Sigmoid colon (tissue), 7 donors: Measurements from ENCODE around the gene FAM163B. TPM values are rescaled to one million over a fixed set of nuclear protein-coding genes. Genes with fewer than 3 reads are reported as not detected.

Experiments
- DNase-seq: peaks from one replicate; pipeline ENCODE4 v3.0.0-alpha.2; 2019
- H3K27ac ChIP-seq, 4 donors: fragments of 200-600 bp; sonication (generic); one replicate each; pipeline ENCODE4 v1.5.1; 2016 to 2019; ENCODE audit warnings: mild to moderate bottlenecking in 1 of 4
- H3K27me3 ChIP-seq, 3 donors: fragments of 200-600 bp; sonication (generic); one replicate each; pipeline ENCODE4 v1.5.1; 2019; ENCODE audit warnings: mild to moderate bottlenecking in 1 of 3
- H3K36me3 ChIP-seq, 4 donors: fragments of 200-600 bp; sonication (generic); one replicate each; pipeline ENCODE4 v1.5.1; 2016 to 2019
- H3K4me1 ChIP-seq, 4 donors: fragments of 200-600 bp; sonication (generic); one replicate each; pipeline ENCODE4 v1.5.1; 2017 to 2019
- H3K4me3 ChIP-seq, 4 donors: fragments of 200-600 bp; sonication (generic); one replicate each; pipeline ENCODE4 v1.5.1; 2017 to 2019; ENCODE audit warnings: mild to moderate bottlenecking in 2 of 4, moderate library complexity in 1 of 4
- H3K9me3 ChIP-seq, 4 donors: fragments of 200-600 bp in 3 of 4; sonication (generic) in 3 of 4; one replicate each; pipeline versions ENCODE4 v1.5.1 to v1.6.1; 2013 to 2019
- CTCF ChIP-seq, 4 experiments: fragments of 450-650 bp in 3 of 4; fragments of 200-600 bp in 1 of 4; IDR thresholded peaks; one replicate each; pipeline ENCODE4 v1.5.1; 2016 to 2019; ENCODE audit warnings: antibody characterized with exemption in 4 of 4, mild to moderate bottlenecking in 3 of 4, moderate library complexity in 2 of 4
- EP300 ChIP-seq, 4 donors: sonication (generic); formaldehyde crosslinking; IDR thresholded peaks; one replicate each; pipeline ENCODE4 v1.6.1; 2017; ENCODE audit warnings: antibody characterized with exemption in 4 of 4
- POLR2A ChIP-seq, 2 donors: fragments of 450-650 bp; IDR thresholded peaks; one replicate each; pipeline ENCODE4 v1.6.1; 2016; ENCODE audit warnings: antibody characterized with exemption in 2 of 2, mild to moderate bottlenecking in 2 of 2, moderate library complexity in 2 of 2
- POLR2AphosphoS5 ChIP-seq, 4 donors: sonication (generic); formaldehyde crosslinking; IDR thresholded peaks; one replicate each; pipeline ENCODE4 v1.6.1; 2017; ENCODE audit warnings: antibody characterized with exemption in 4 of 4
- WGBS, 2 donors: extraction: QIAGEN DNeasy Blood & Tissue Kit; methylation state at CpG; one replicate each; pipeline ENCODE4 v1.1.7; 2013; 5-methylcytosine and 5-hydroxymethylcytosine counted together
- intact Hi-C: fragments of 100-400 bp; cut with DNase I; formaldehyde crosslinking; loops from one replicate; pipeline ENCODE4 v1.15.1; 2023
- polyA plus RNA-seq, 3 donors: library from polyadenylated mRNA; stranded (reverse); fragments of 200-250 nt; gene quantifications; one replicate each; pipeline ENCODE4 v1.2.3, GENCODE V29; 2013
- total RNA-seq, 4 donors: library from RNA; depleted of rRNA; stranded (reverse); fragments of >200 nt; gene quantifications; one replicate each; pipeline ENCODE4 v1.1.0, GENCODE V29; 2016
- donor health status: healthy with polysubstance abuse.
- donor health status: Bipolar disorder and iron deficiency.
- donor health status: healthy.

Gene FAM163B
- total and polyA plus RNA-seq, 7 donors = 0.29 to 2.4 (median 1.2) TPM; not detected in 1

GRCh38 chr9:133654736-133655657, 45.8 kb upstream of the FAM163B start:
- no peak overlapping the region for H3K4me3 ChIP-seq
- intact Hi-C loops = loop anchor here (5.0 kb wide), 1 partner anchor 68 kb away; no protein-coding TSS in a partner anchor
- no peak overlapping the region for H3K27ac ChIP-seq
- DNase-seq = no peak
- no peak for TF ChIP-seq POLR2AphosphoS5 (IDR thresholded peaks at IDR 0.05)
- no peaks in the 10 kb centered on the region for H3K36me3 ChIP-seq
- WGBS, 2 donors = 60 to 69% methylated on average over 38 of the region's 38 CpGs
- H3K4me1 ChIP-seq = peaks cover 0 to 19% (median 16%) of the 10 kb centered on the region in 4 donors
- no peaks in the 10 kb centered on the region for H3K9me3 ChIP-seq
- H3K27me3 ChIP-seq = peaks cover 0 to 89% (median 54%) of the 10 kb centered on the region in 3 donors

- 74 to 77% methylated on average over 9 of the region's 9 CpGs for WGBS, 2 donors
- no peak for DNase-seq
- peaks cover 0 to 8% (median 8%) of the 10 kb centered on the region in 4 donors for H3K4me1 ChIP-seq
- intact Hi-C loops = no loop called here
- H3K4me3 ChIP-seq = no peak overlapping the region
- H3K36me3 ChIP-seq = no peaks in the 10 kb centered on the region
- H3K9me3 ChIP-seq = no peaks in the 10 kb centered on the region
- no peak overlapping the region for H3K27ac ChIP-seq
- H3K27me3 ChIP-seq = peaks cover 0 to 81% (median 54%) of the 10 kb centered on the region in 3 donors
- TF ChIP-seq CTCF (IDR thresholded peaks at IDR 0.05) (no peak), POLR2A (IDR thresholded peaks at IDR 0.05) (no peak), EP300 (IDR thresholded peaks at IDR 0.05) (no peak), POLR2AphosphoS5 (IDR thresholded peaks at IDR 0.05) (no peak)
These were observed 44.4 kb upstream of the FAM163B start for GRCh38 chr9:133653638-133654037.

DNA sequence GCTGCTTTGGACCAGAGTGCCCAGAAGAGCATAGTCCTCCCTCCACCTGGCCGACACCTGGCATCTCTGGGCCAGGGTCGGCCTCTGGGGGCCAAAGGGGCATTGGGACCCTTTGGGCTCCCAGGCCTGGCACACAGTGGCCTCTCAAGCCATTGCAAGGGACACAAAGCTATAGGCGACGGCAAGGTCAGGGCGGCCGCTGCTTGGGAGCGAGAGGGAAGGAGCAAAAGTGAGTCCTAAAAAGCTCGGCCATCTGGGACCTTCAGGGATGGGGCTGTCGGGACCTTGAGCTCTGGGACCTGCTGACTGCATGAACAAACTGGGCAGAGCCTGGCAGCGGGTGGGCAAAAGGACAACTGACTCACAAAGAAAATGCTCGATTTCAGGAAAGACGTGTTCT, 40.8 kb upstream of the FAM163B start:
- no peak for DNase-seq
- intact Hi-C loops = no loop called here
- Histone ChIP-seq H3K4me3 (no peak overlapping the region), H3K4me1 (no peaks in the 10 kb centered on the region), H3K27me3 (peaks cover 2 to 52% (median 34%) of the 10 kb centered on the region in 3 donors), H3K27ac (no peak overlapping the region), H3K9me3 (no peaks in the 10 kb centered on the region), H3K36me3 (no peaks in the 10 kb centered on the region)
- no peak for TF ChIP-seq EP300 (IDR thresholded peaks at IDR 0.05)
- no peak for TF ChIP-seq POLR2A (IDR thresholded peaks at IDR 0.05)
- no peak for TF ChIP-seq POLR2AphosphoS5 (IDR thresholded peaks at IDR 0.05)
- TF ChIP-seq CTCF (IDR thresholded peaks at IDR 0.05) = no peak
- 80 to 91% methylated on average over 12 of the region's 12 CpGs for WGBS, 2 donors

DNA sequence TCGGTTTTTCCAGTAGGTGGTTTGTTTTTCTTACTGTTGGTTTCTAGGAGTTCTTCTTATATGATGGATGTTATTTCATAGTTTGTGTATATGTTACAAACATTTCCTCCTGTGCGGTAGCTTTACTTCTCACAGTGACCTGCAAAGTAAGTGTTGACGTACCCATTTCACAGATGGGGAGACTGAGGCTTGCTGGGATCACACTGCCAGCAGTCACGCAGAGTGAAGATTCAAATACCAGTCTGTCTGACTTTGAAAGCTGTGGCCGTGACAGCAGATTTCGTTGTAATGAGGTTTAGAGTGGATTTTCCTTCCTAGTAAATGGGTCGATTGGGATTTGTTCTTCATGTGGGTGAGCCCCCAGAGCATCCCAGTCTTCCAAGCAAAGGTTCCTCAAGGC, 40.0 kb upstream of the FAM163B start:
- H3K36me3 ChIP-seq = no peaks in the 10 kb centered on the region
- H3K4me1 ChIP-seq = no peaks in the 10 kb centered on the region
- no peak overlapping the region for H3K27ac ChIP-seq
- no peak for TF ChIP-seq EP300 (IDR thresholded peaks at IDR 0.05)
- no peak for TF ChIP-seq POLR2A (IDR thresholded peaks at IDR 0.05)
- no peak for DNase-seq
- H3K9me3 ChIP-seq = no peaks in the 10 kb centered on the region
- intact Hi-C loops = no loop called here
- peaks cover 2 to 44% (median 26%) of the 10 kb centered on the region in 3 donors for H3K27me3 ChIP-seq
- 81 to 82% methylated on average over 7 of the region's 7 CpGs for WGBS, 2 donors
- no peak overlapping the region for H3K4me3 ChIP-seq

- H3K27ac ChIP-seq = no peak overlapping the region
- no peaks in the 10 kb centered on the region for H3K4me1 ChIP-seq
- H3K27me3 ChIP-seq = peaks cover 2 to 31% (median 15%) of the 10 kb centered on the region in 3 donors
- DNase-seq = no peak
- TF ChIP-seq POLR2A (IDR thresholded peaks at IDR 0.05) = no peak
- TF ChIP-seq CTCF (IDR thresholded peaks at IDR 0.05) = no peak
- TF ChIP-seq EP300 (IDR thresholded peaks at IDR 0.05) = no peak
- no peak for TF ChIP-seq POLR2AphosphoS5 (IDR thresholded peaks at IDR 0.05)
- intact Hi-C loops = no loop called here
- H3K4me3 ChIP-seq = no peak overlapping the region
- H3K9me3 ChIP-seq = no peaks in the 10 kb centered on the region
- no peaks in the 10 kb centered on the region for H3K36me3 ChIP-seq
- 82 to 86% methylated on average over 25 of the region's 25 CpGs for WGBS, 2 donors
These were observed 38.7 kb upstream of the FAM163B start for GRCh38 chr9:133647765-133648469.
